Hematopoietic multipotent progenitor cell (in vitro differentiated cells): Measurements from ENCODE around the gene DPP7. TPM values are rescaled to one million over a fixed set of nuclear protein-coding genes. Genes with fewer than 3 reads are reported as not detected.

Source experiments
- DNase-seq, 3 donors: peaks; one replicate each; pipeline ENCODE4 v3.0.0-alpha.2; 2011 to 2015; ENCODE audit warnings: low read depth in 2 of 3, low spot score in 2 of 3
- total RNA-seq: library from RNA; depleted of rRNA; stranded (reverse); fragments of >200 nt; gene quantifications from one replicate; pipeline ENCODE4 v1.2.3, GENCODE V29; 2012

Gene DPP7
- total RNA-seq, 1 donor: 154 TPM

GRCh38 chr9:137095664-137096517, 18.6 kb downstream of the DPP7 start:
- DNase-seq: peak in 2 of 3 donors; percentile 43 to 75

GRCh38 chr9:137089232-137089947, 25.1 kb downstream of the DPP7 start:
- DNase-seq: no peak

DNA sequence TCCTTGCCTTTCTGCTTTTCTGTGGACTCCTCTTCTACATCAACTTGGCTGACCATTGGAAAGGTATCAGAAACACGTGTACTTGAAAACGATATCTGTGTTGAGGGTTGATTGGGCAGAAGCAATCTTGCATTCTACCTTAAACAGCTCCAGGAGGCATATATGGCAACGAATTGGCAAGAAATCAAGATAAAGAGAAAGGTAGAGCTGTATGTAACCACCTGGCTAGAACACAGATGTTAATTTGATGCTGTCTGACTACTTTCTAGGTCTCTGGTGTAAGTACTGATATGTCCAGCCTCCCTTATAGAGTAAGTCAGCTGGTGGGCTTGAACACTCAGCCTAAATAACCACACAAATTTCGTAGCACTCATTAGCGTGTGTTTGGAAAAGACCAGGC, 26.4 kb downstream of the DPP7 start:
- no peak for DNase-seq

GRCh38 chr9:137087409-137087925, 27.1 kb downstream of the DPP7 start:
- peak in 1 of 3 donors; percentile 21 for DNase-seq

- peak; percentile 98 to 100 (median 99) for DNase-seq
Observed at GRCh38 chr9:137086531-137087408, 27.8 kb downstream of the DPP7 start, which contains the start of gene MAN1B1. Gene MAN1B1 (plus strand): TSS chr9:137086985. CDS start chr9:137087000, 15 bp downstream.

DNA sequence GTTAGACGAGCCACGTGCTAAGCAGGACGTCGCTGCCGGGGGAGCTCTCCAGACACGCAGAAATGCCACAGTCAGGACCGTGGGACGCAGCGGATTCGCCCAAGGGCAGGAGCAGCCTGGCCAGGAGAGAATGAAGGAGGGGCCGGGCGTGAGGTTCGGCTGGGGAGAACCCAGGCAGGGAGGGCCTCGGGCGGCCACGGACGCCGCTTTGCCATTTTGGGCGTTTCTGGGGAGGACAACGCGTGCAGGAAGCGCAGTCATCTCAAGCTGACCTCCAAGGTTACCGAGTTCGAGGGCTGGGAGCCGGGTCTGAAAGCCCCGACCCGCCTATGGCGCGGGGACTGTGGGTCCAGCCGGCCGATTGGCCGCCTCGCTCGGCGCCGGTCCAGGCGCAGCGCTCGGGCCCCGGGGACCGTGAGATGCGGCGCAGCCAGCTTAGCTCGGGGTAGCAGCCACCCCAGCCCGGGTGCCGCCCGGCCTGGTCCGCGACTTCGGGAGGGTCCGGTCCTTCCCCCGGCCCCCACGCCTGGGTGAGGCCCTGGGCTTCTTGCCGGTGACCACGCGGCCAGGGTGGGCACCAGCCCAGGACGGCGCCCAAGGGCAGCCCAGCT, 28.5 kb downstream of the DPP7 start:
- no peak for DNase-seq

GRCh38 chr9:137084526-137084925, 30.0 kb downstream of the DPP7 start:
- no peak for DNase-seq

DNA sequence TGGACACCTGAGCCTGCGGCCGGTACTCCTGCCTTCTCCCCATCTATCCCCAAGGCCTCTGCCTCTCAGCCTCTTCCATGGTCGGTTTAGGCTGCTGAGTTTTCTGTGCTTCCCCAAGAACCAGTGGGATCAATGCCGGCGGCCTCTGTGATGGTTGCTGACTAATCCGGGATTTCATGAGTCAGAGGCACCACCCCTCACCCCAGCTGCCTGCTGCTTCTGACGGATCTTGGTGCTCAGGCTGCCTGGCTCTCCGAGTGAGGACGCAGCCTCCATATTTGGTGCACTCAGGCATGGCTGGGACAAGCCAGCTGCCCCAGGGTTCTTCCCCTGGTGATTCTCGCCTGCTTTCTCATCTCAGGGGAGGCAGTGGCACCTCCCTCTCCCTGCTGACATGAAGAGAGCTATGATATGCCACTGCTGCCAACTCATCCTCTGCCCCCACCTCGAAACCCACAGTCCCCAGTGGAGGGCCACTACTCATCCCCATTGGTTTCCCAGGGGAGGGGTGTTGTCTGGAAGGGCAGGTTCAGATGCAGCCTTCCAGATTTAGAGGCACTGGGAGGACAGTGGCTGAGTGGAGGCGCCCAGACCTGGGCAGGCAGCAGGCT, 31.0 kb downstream of the DPP7 start:
- no peak for DNase-seq

GRCh38 chr9:137082925-137083290, 31.6 kb downstream of the DPP7 start:
- no peak for DNase-seq

DNA sequence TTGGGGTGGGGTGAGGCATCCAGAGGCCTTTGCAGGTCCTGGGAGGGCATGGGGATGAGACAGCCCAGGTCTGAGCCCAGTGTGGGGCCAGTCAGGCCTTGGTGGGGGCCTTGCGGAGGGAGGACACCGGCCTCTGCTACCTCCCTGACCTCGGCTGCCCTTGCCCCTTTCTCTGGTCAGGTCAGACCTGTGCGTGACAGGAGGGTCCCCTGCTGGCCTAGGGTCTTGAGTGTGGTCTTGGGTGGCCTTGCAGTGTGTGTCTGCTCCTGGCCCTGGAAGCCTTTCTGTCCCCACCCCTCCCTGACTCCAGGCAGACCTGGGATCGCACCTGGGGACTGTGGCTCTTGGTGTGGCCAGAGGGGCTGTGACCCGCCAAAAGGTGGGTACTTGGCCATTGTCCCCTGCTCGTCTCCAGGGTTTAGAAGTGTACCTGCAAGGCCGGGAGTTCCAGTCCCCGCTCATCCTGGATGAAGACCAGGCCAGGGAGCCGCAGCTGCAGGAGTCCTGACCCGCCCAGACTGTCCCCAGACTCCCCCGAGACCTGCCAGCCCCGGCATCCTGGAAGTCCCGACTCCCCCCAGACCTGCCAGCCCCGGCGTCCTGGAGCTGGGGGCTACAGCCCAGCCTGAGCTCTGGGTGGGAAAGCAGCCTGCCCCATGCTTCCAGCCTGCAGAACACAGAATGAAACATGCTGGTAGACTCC, 32.2 kb downstream of the DPP7 start:
- DNase-seq: no peak

DNA sequence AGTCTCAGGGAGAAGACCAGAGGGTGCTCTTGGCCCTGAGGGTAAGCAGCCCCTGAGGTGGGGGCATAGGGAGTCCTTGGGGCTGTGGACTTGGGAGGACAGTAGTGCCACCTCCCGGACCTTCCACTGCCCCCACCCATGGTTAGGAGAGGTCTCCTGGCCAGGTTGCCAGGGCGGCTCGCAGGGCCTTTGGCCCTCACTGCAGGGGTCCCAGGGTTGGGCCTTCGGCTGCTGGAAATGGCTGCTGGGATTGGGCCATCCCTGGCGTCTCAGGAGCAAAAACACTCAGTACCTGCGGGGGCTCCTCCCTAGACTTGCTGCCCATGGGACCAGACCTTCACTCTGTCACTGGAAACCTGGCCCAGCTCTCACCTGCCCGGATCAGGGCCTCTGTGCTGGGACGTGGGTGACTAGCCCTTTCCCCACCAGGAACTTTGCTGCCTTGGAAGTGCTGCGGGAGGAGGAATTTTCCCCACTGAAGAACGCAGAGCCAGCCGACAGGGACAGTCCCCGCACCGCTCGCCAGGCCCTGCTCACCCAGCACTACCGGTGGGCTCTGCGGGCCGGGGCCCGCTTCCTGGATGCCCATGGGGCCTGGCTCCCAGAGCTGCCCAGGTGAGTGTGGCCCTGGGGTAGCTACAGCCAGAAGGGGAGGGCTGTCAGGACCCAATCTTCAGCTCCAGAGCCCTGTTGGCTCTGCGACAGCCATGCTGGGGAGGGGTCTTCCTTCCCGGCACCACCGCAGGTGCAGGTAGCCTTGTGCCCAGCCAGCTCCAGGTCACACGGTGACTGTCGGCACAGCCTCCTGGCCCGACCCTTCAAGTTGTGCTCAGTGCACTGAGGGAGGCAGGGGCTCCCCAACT, 34.0 kb downstream of the DPP7 start:
- no peak for DNase-seq

DNA sequence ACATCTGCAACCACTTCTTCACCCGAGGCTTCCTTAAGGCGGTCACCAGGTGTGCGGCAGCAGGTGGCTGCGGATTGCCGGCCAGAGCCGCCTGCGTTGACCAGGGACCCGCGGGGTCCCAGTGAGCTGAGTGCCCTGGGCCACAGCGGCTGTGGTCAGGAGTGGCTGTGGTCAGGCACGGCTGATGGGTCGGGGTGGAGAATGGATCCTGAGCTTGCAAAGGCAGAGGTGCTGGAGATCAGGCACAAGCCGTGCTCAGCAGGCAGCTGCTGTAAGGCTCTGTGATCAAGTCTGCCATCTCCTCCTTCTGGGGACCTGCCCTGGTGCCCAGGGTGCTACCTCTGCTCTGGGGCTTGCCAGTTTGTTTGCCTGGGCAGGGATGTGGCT, 35.1 kb downstream of the DPP7 start:
- no peak for DNase-seq

GRCh38 chr9:137078701-137079400, 35.7 kb downstream of the DPP7 start:
- DNase-seq: no peak

GRCh38 chr9:137077758-137078693, 36.5 kb downstream of the DPP7 start:
- DNase-seq: peak in 1 of 3 donors; percentile 46

DNA sequence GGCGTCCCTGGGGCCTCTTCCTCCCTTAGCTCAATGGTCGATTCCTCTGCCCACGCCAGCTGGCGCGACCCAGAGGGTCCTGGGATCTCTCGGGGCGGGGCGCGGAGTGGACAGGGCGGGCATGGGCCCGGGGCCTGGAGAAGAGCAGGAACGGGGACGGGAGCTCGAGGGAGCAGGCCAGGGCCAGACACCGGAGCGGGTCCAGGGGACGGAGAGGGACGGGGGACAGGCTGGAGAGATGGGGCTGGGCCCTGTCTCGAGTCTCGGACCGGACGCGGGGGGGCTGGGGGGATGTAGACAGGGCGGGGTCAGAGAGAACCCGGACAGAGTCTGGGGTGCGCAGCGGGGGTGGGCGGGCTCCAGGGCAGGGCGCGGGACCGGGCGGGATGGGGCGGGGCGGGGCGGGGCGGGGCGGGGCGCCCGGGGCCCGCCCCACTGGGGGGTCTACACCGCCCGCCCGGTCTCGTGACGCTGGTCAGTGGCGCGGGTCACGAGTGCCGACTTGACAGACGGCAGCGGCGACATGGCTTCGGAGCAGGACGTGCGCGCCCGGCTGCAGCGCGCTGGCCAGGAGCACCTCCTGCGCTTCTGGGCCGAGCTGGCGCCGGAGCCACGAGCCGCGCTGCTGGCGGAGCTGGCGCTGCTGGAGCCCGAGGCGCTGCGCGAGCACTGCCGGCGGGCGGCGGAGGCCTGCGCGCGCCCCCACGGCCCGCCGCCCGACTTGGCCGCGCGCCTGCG, 37.4 kb downstream of the DPP7 start, which contains the start of gene UAP1L1:
UAP1L1 (plus strand) TSS at position 508 of the 738 bp plus-strand sequence; CDS start at position 524, 16 bp downstream.
- peak in 1 of 3 donors; percentile 62 for DNase-seq

DNA sequence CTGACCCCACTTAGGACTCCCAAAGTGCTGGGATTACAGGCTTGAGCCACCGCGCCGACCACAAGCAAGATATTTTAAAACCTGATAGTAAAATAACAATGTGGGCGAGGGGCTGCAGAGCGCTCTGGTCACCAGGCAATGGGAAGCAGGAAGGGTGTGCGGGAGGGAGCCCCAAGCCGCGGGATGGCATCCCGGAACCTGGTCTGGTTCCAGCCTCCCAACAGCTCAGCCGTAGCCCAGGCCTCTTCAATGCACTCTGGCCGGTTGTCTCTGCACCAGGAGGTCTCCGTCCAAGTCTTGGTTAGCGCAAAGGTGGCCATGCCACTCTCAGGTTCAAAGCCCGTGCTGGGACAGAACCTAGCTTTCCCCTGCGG, 37.9 kb downstream of the DPP7 start:
- DNase-seq: no peak
